ENCODE results near the gene CDH6. TPM values are rescaled to one million over a fixed set of nuclear protein-coding genes. Genes with fewer than 3 reads are reported as not detected.

CDH6 gene
- total and polyA plus RNA-seq, 10 of the 15 experiments (the other 5 are each of a cell fraction or from before 2014, with no cell fraction given) = 0.01 TPM; not detected in 9

- no peak overlapping the region for H2AFZ ChIP-seq (ENCODE audit: control insufficient read depth, low read depth, low read length)
- no peaks in the 10 kb centered on the region for H3K9me3 ChIP-seq (replicated peaks; ENCODE audit: control insufficient read depth, insufficient read depth, low read length)
- no peak overlapping the region for H3K27ac ChIP-seq (ENCODE audit: control insufficient read depth, insufficient read depth)
- DNase-seq (ENCODE audit: low read depth, low spot score) (no peak), ATAC-seq (no peak), FAIRE-seq (no peak)
- no peaks in the 10 kb centered on the region for H3K36me3 ChIP-seq (ENCODE audit: control insufficient read depth in 2 of 2, insufficient read depth in 2 of 2, low read length in 1 of 2)
- no peak overlapping the region for H3K4me2 ChIP-seq (ENCODE audit: control insufficient read depth, insufficient read depth)
- intact Hi-C loops (cut with micrococcal nuclease; ENCODE audit: unreplicated experiment) (no loop called here), in situ Hi-C loops (cut with MboI) (no loop called here)
- H3K4me3 ChIP-seq = no peak overlapping the region
- H3K9ac ChIP-seq (ENCODE audit: control insufficient read depth, insufficient read depth, low read length) = no peak overlapping the region
- ChIA-PET CTCF (interaction anchor here (1.1 to 1.6 kb wide), 2 partner anchors 9 to 14 kb away, joined by 3 read pairs; no protein-coding TSS in a partner anchor), SMC1A (ENCODE audit: uncharacterized antibody, unreplicated experiment) (interaction anchor here (0.6 kb wide), 1 partner anchor 1697 kb away, joined by 3 read pairs; no protein-coding TSS in a partner anchor), POLR2A (no interaction called here), RAD21 (ENCODE audit: unreplicated experiment) (no interaction called here)
- peaks cover 2 to 11% of the 10 kb centered on the region in 2 experiments; a peak in 3 of 4 replicates for H3K27me3 ChIP-seq (replicated peaks in 1 of 2; ENCODE audit: control insufficient read depth in 2 of 2, insufficient read depth in 2 of 2, low read length in 1 of 2)
- WGBS (ENCODE audit: insufficient coverage, insufficient replicate concordance, low lambda C conversion rate, missing lambda C conversion rate) = 0% methylated on average over 1 of the region's 1 CpG
- no peaks in the 10 kb centered on the region for H3K79me2 ChIP-seq (ENCODE audit: control insufficient read depth, insufficient read depth, low read length)
- no peaks in the 10 kb centered on the region for H4K20me1 ChIP-seq (ENCODE audit: control insufficient read depth, insufficient read depth)
- H3K4me1 ChIP-seq (ENCODE audit: control insufficient read depth, insufficient read depth, low read length) = no peaks in the 10 kb centered on the region
- no TSS peak for BruUV-seq (replicated peaks)
- no peak for TF ChIP-seq RAD21 (IDR thresholded peaks at IDR 0.05; ENCODE audit: insufficient read depth, low read depth, low read length)
Observed at GRCh38 chr5:31192442-31192841, 1.0 kb upstream of the CDH6 start.

- Histone ChIP-seq H3K79me2 (ENCODE audit: control insufficient read depth, insufficient read depth, low read length) (no peaks in the 10 kb centered on the region), H3K4me1 (ENCODE audit: control insufficient read depth, insufficient read depth, low read length) (no peaks in the 10 kb centered on the region), H3K9ac (ENCODE audit: control insufficient read depth, insufficient read depth, low read length) (no peak overlapping the region), H4K20me1 (ENCODE audit: control insufficient read depth, insufficient read depth) (no peaks in the 10 kb centered on the region), H3K4me3 (no peak overlapping the region), H3K4me2 (ENCODE audit: control insufficient read depth, insufficient read depth) (no peak overlapping the region), H3K36me3 (ENCODE audit: control insufficient read depth in 2 of 2, insufficient read depth in 2 of 2, low read length in 1 of 2) (no peaks in the 10 kb centered on the region), H3K27me3 (replicated peaks in 1 of 2; ENCODE audit: control insufficient read depth in 2 of 2, insufficient read depth in 2 of 2, low read length in 1 of 2) (peaks cover 2 to 11% of the 10 kb centered on the region in 2 experiments; a peak in 3 of 4 replicates), H2AFZ (ENCODE audit: control insufficient read depth, low read depth, low read length) (no peak overlapping the region), H3K27ac (ENCODE audit: control insufficient read depth, insufficient read depth) (no peak overlapping the region), H3K9me3 (replicated peaks; ENCODE audit: control insufficient read depth, insufficient read depth, low read length) (no peaks in the 10 kb centered on the region)
- DNase-seq (ENCODE audit: low read depth, low spot score) (no peak), FAIRE-seq (no peak), ATAC-seq (no peak)
- intact Hi-C loops (cut with micrococcal nuclease; ENCODE audit: unreplicated experiment) = no loop called here
- ChIA-PET CTCF (no interaction called here), RAD21 (ENCODE audit: unreplicated experiment) (no interaction called here), POLR2A (no interaction called here), SMC1A (ENCODE audit: uncharacterized antibody, unreplicated experiment) (interaction anchor here (0.6 kb wide), 1 partner anchor 1697 kb away, joined by 3 read pairs; no protein-coding TSS in a partner anchor)
- in situ Hi-C loops (cut with MboI) = no loop called here
- 12% methylated on average over 10 of the region's 10 CpGs for WGBS (ENCODE audit: insufficient coverage, insufficient replicate concordance, low lambda C conversion rate, missing lambda C conversion rate)
- BruUV-seq (replicated peaks) = no TSS peak
- TF ChIP-seq USF2 (IDR thresholded peaks at IDR 0.05; ENCODE audit: borderline replicate concordance, low read depth, low read length) (no peak), NR2F1 (conservative IDR thresholded peaks at IDR 0.05) (no peak), IKZF1 (conservative IDR thresholded peaks at IDR 0.05) (no peak), ZNF622 (IDR thresholded peaks at IDR 0.05) (no peak), NFYB (IDR thresholded peaks at IDR 0.05; ENCODE audit: insufficient read depth, low read depth, low read length) (no peak), REST (IDR thresholded peaks at IDR 0.05; ENCODE audit: low read depth, low read length) (no peak), SUZ12 (IDR thresholded peaks at IDR 0.05; ENCODE audit: unreplicated experiment) (no peak), PAX5 (IDR thresholded peaks at IDR 0.05; ENCODE audit: borderline replicate concordance, low read depth, low read length) (no peak), ATF7 (IDR thresholded peaks at IDR 0.05; ENCODE audit: low read depth) (no peak), MLLT1 (IDR thresholded peaks at IDR 0.05) (no peak)
Observed at GRCh38 chr5:31193116-31193515, 370 bp upstream of the CDH6 start.
